Caco-2 (cell line): ENCODE results near the gene SLC22A23. TPM values are rescaled to one million over a fixed set of nuclear protein-coding genes. Genes with fewer than 3 reads are reported as not detected.

Source experiments
- BruUV-seq: library from RNA; stranded (reverse); fragments of 400-500 nt; replicated peaks from 2 replicates; lab custom pipeline; 2021; lab: Mats Ljungman, UMichigan
- CTCF ChIA-PET: fragments of 300-600 bp; sonication (Branson Sonifier 250); formaldehyde crosslinking; loops from one replicate; lab custom pipeline; 2022; ENCODE audit warnings: antibody characterized with exemption; lab: Charles Lee
- POLR2A ChIA-PET: fragments of 300-600 bp; sonication (Branson Sonifier 250); formaldehyde crosslinking; loops from one replicate; lab custom pipeline; 2022; ENCODE audit warnings: antibody characterized with exemption; lab: Charles Lee
- DNase-seq, 2 experiments: peaks; one replicate each; pipeline versions ENCODE4 v3.0.0 to v3.0.0-alpha.2; 2020 to 2022
- H3K27me3 ChIP-seq: replicated peaks from 2 replicates; pipeline ENCODE4 v1.6.0; 2011; ENCODE audit warnings: low read length; ENCODE audit not compliant: control insufficient read depth, insufficient read depth
- H3K36me3 ChIP-seq: 2 replicates; pipeline ENCODE4 v1.5.1; 2011; ENCODE audit warnings: low read length; ENCODE audit not compliant: control insufficient read depth, insufficient read depth
- H3K4me1 ChIP-seq: fragments of 250-450 bp; sonication (Bioruptor Pico); 2 replicates; pipeline ENCODE4 v1.5.1; 2020; ENCODE audit warnings: mild to moderate bottlenecking
- H3K4me3 ChIP-seq: 2 replicates; pipeline ENCODE4 v1.5.1; 2011; ENCODE audit warnings: low read depth, mild to moderate bottlenecking, control low read depth, low read length
- H3K9me3 ChIP-seq: fragments of 250-450 bp; sonication (Bioruptor Pico); 2 replicates; pipeline ENCODE4 v1.5.1; 2020; ENCODE audit warnings: mild to moderate bottlenecking, moderate library complexity
- H3K27ac Mint-ChIP-seq: one replicate; pipeline ENCODE4 v1.8.0; 2022; ENCODE audit warnings: mixed read lengths; ENCODE audit not compliant: unreplicated experiment
- H3K27me3 Mint-ChIP-seq: one replicate; pipeline ENCODE4 v1.8.0; 2022; ENCODE audit warnings: mixed read lengths; ENCODE audit not compliant: insufficient read depth, unreplicated experiment
- H3K36me3 Mint-ChIP-seq: one replicate; pipeline ENCODE4 v1.8.0; 2022; ENCODE audit warnings: mild to moderate bottlenecking, mixed read lengths; ENCODE audit not compliant: insufficient read depth, unreplicated experiment
- H3K4me1 Mint-ChIP-seq: one replicate; pipeline ENCODE4 v1.8.0; 2022; ENCODE audit warnings: low read depth, mixed read lengths; ENCODE audit not compliant: unreplicated experiment
- H3K4me3 Mint-ChIP-seq: one replicate; pipeline ENCODE4 v1.8.0; 2022; ENCODE audit warnings: mild to moderate bottlenecking, moderate library complexity, mixed read lengths; ENCODE audit not compliant: unreplicated experiment
- H3K9me3 Mint-ChIP-seq: one replicate; pipeline ENCODE4 v1.8.0; 2022; ENCODE audit warnings: mixed read lengths; ENCODE audit not compliant: unreplicated experiment
- CTCF ChIP-seq, 2 experiments: fragments of 200-600 bp in 1 of 2; IDR thresholded peaks; 1 replicate in 1 of 2; 2 replicates in 1 of 2; pipeline versions ENCODE4 v1.5.1 to v1.8.0; 2011 to 2022; ENCODE audit warnings: antibody characterized with exemption in 1 of 2, control low read depth in 1 of 2, inconsistent platforms in 1 of 2, low read depth in 1 of 2, low read length in 1 of 2, mild to moderate bottlenecking in 1 of 2, moderate library complexity in 1 of 2; ENCODE audit not compliant: insufficient read depth in 1 of 2, severe bottlenecking in 1 of 2, unreplicated experiment in 1 of 2
- intact Hi-C: fragments of 100-400 bp; cut with micrococcal nuclease; formaldehyde crosslinking; loops from one replicate; pipeline ENCODE4 v1.10.0; 2022; ENCODE audit not compliant: unreplicated experiment
- total RNA-seq: library from RNA; stranded (reverse); gene quantifications from 2 replicates; pipeline ENCODE4 v1.2.3, GENCODE V29; 2022

The SLC22A23 gene
- total RNA-seq, 1 experiment from 2014 or later = 45.5 TPM

GRCh38 chr6:3480009-3480408 is 23.2 kb upstream of the SLC22A23 start:
- ChIA-PET POLR2A (no interaction called here), CTCF (no interaction called here)
- H3K4me3 ChIP-seq = no peak overlapping the region
- H3K36me3 Mint-ChIP-seq = peaks cover 6% of the 10 kb centered on the region
- no peak for TF ChIP-seq CTCF (IDR thresholded peaks at IDR 0.05; ENCODE audit: insufficient read depth in 1 of 2, low read depth in 1 of 2, low read length in 1 of 2, severe bottlenecking in 1 of 2, unreplicated experiment in 1 of 2)
- intact Hi-C loops = no loop called here
- no peak for DNase-seq
- H3K4me1 Mint-ChIP-seq = no peaks in the 10 kb centered on the region
- peaks cover 24% of the 10 kb centered on the region for H3K9me3 Mint-ChIP-seq
- BruUV-seq = no TSS peak
- no peaks in the 10 kb centered on the region for H3K27me3 ChIP-seq
- H3K9me3 ChIP-seq = no peaks in the 10 kb centered on the region
- no peak overlapping the region for H3K4me3 Mint-ChIP-seq
- H3K4me1 ChIP-seq = 0 out of 2 replicates have a peak, but pooled peaks cover 8% of the 10 kb centered on the region
- H3K27me3 Mint-ChIP-seq = no peaks in the 10 kb centered on the region
- no peak overlapping the region for H3K27ac Mint-ChIP-seq
- no peaks in the 10 kb centered on the region for H3K36me3 ChIP-seq

GRCh38 chr6:3473773-3474172 is 16.9 kb upstream of the SLC22A23 start:
- BruUV-seq = no TSS peak
- peaks cover 7% of the 10 kb centered on the region for H3K4me1 Mint-ChIP-seq
- intact Hi-C loops = no loop called here
- Histone ChIP-seq H3K9me3 (no peaks in the 10 kb centered on the region), H3K36me3 (no peaks in the 10 kb centered on the region), H3K4me1 (0 out of 2 replicates have a peak, but pooled peaks cover 11% of the 10 kb centered on the region), H3K4me3 (no peak overlapping the region), H3K27me3 (no peaks in the 10 kb centered on the region)
- no peak for TF ChIP-seq CTCF (IDR thresholded peaks at IDR 0.05; ENCODE audit: insufficient read depth in 1 of 2, low read depth in 1 of 2, low read length in 1 of 2, severe bottlenecking in 1 of 2, unreplicated experiment in 1 of 2)
- no peak for DNase-seq
- CTCF ChIA-PET = no interaction called here
- no peaks in the 10 kb centered on the region for H3K36me3 Mint-ChIP-seq
- H3K9me3 Mint-ChIP-seq = no peaks in the 10 kb centered on the region
- POLR2A ChIA-PET = no interaction called here
- no peak overlapping the region for H3K4me3 Mint-ChIP-seq
- no peaks in the 10 kb centered on the region for H3K27me3 Mint-ChIP-seq
- H3K27ac Mint-ChIP-seq = no peak overlapping the region

GRCh38 chr6:3471711-3472110 is 14.9 kb upstream of the SLC22A23 start:
- Histone ChIP-seq H3K9me3 (no peaks in the 10 kb centered on the region), H3K4me1 (0 out of 2 replicates have a peak, but pooled peaks cover 11% of the 10 kb centered on the region), H3K4me3 (no peak overlapping the region), H3K27me3 (no peaks in the 10 kb centered on the region), H3K36me3 (no peaks in the 10 kb centered on the region)
- no peaks in the 10 kb centered on the region for H3K9me3 Mint-ChIP-seq
- ChIA-PET POLR2A (no interaction called here), CTCF (interaction anchor here (0.7 kb wide), 1 partner anchor 50 kb away, joined by 3 read pairs; no protein-coding TSS in a partner anchor)
- intact Hi-C loops = no loop called here
- DNase-seq = no peak
- no TSS peak for BruUV-seq
- H3K4me1 Mint-ChIP-seq = peaks cover 7% of the 10 kb centered on the region
- no peak overlapping the region for H3K4me3 Mint-ChIP-seq
- no peak overlapping the region for H3K27ac Mint-ChIP-seq
- H3K36me3 Mint-ChIP-seq = no peaks in the 10 kb centered on the region
- no peak for TF ChIP-seq CTCF (IDR thresholded peaks at IDR 0.05; ENCODE audit: insufficient read depth in 1 of 2, low read depth in 1 of 2, low read length in 1 of 2, severe bottlenecking in 1 of 2, unreplicated experiment in 1 of 2)
- no peaks in the 10 kb centered on the region for H3K27me3 Mint-ChIP-seq
